H1 (cell line): ENCODE data around the gene ICAM3. TPM values are rescaled to one million over a fixed set of nuclear protein-coding genes. Genes with fewer than 3 reads are reported as not detected.

ENCODE experiments used
- BCL11A ChIP-seq, 2 experiments: IDR thresholded peaks; one replicate each; pipeline ENCODE4 v1.6.1; 2011; ENCODE audit warnings: low read depth in 2 of 2, low read length in 2 of 2, mild to moderate bottlenecking in 2 of 2
- CBX5 ChIP-seq: fragments of 300-800, 300-1000 bp; sonication (generic); IDR thresholded peaks from 2 replicates; pipeline ENCODE4 v1.7.1; 2016; ENCODE audit warnings: antibody characterized with exemption, low read length, low read depth
- CHD1 ChIP-seq: IDR thresholded peaks from 2 replicates; pipeline ENCODE4 v1.6.1; 2012; ENCODE audit warnings: low read depth, low read length, improper control_type of control experiment
- CTBP2 ChIP-seq: IDR thresholded peaks from 2 replicates; pipeline ENCODE4 v1.7.0; 2011; ENCODE audit warnings: borderline replicate concordance, mild to moderate bottlenecking, moderate library complexity, mixed read lengths, low read length; ENCODE audit not compliant: insufficient read depth, insufficient read length
- EP300 ChIP-seq, 2 experiments: IDR thresholded peaks; 1 replicate in 1 of 2; 2 replicates in 1 of 2; pipeline ENCODE4 v1.6.1; 2011 to 2012; ENCODE audit warnings: low read depth in 2 of 2, low read length in 2 of 2, mild to moderate bottlenecking in 2 of 2, borderline replicate concordance in 1 of 2, inconsistent platforms in 1 of 2, moderate library complexity in 1 of 2
- GABPA ChIP-seq: IDR thresholded peaks from 2 replicates; pipeline ENCODE4 v1.6.1; 2011; ENCODE audit warnings: mild to moderate bottlenecking, low read length, moderate library complexity, borderline replicate concordance; ENCODE audit not compliant: insufficient read depth
- GTF2F1 ChIP-seq: IDR thresholded peaks from 2 replicates; pipeline ENCODE4 v1.6.1; 2012; ENCODE audit warnings: low read depth, low read length, improper control_type of control experiment, borderline replicate concordance
- KDM4A ChIP-seq: IDR thresholded peaks from one replicate; pipeline ENCODE4 v1.7.1; 2012; ENCODE audit warnings: low read depth, mild to moderate bottlenecking, moderate library complexity, low read length, inconsistent platforms; ENCODE audit not compliant: severe bottlenecking
- POLR2AphosphoS5 ChIP-seq: IDR thresholded peaks from 2 replicates; pipeline ENCODE4 v1.6.1; 2011; ENCODE audit warnings: low read depth, low read length
- SIN3A ChIP-seq, 2 experiments: IDR thresholded peaks in 1 of 2; conservative IDR thresholded peaks in 1 of 2; 2 replicates each; pipeline ENCODE4 v1.6.1; 2011 to 2012; ENCODE audit warnings: low read length in 2 of 2, improper control_type of control experiment in 1 of 2, low read depth in 1 of 2, mild to moderate bottlenecking in 1 of 2
- SP1 ChIP-seq: IDR thresholded peaks from 2 replicates; pipeline ENCODE4 v1.6.1; 2011; ENCODE audit warnings: low read depth, low read length
- SP2 ChIP-seq: IDR thresholded peaks from 2 replicates; pipeline ENCODE4 v1.6.1; 2012; ENCODE audit warnings: mild to moderate bottlenecking, low read length, inconsistent platforms
- SP4 ChIP-seq: IDR thresholded peaks from 2 replicates; pipeline ENCODE4 v1.6.1; 2012; ENCODE audit warnings: low read length, inconsistent platforms
- TBP ChIP-seq: IDR thresholded peaks from 2 replicates; pipeline ENCODE4 v1.6.1; 2011; ENCODE audit warnings: low read depth, low read length, improper control_type of control experiment
- TEAD4 ChIP-seq: IDR thresholded peaks from 2 replicates; pipeline ENCODE4 v1.6.1; 2012; ENCODE audit warnings: low read depth, low read length, inconsistent platforms, mixed read lengths
- YY1 ChIP-seq: IDR thresholded peaks from 2 replicates; pipeline ENCODE4 v1.6.1; 2011; ENCODE audit warnings: low read depth, mild to moderate bottlenecking, low read length
- polyA plus RNA-seq, 7 experiments: library from polyadenylated mRNA; depleted of rRNA in 3 of 7; stranded (reverse) in 5 of 7; unstranded in 2 of 7; fragments of >200 nt in 5 of 7; fragments of 200-250 nt in 2 of 7; gene quantifications; 1 replicate in 5 of 7; 2 replicates in 1 of 7; 4 replicates in 1 of 7; pipeline versions ENCODE4 v1.2.1 to v1.2.3, GENCODE V29; 2011 to 2013; ENCODE audit warnings: missing spikeins in 2 of 7, mixed read lengths in 2 of 7
- total RNA-seq: library from RNA; stranded (reverse); fragmentation: NEBNext Ultra II Directional; extraction: Animal tissue kit (Norgen Biotek cat#: 25700); gene quantifications from 2 replicates; pipeline ENCODE4 v1.2.1, GENCODE V29; 2021
- TF ChIP-seq, protein P1 (sequence below), 3 experiments: IDR thresholded peaks; 1 replicate in 2 of 3; 2 replicates in 1 of 3; pipeline versions ENCODE4 v1.5.1 to v1.6.1; 2011; ENCODE audit warnings: low read length in 3 of 3, mild to moderate bottlenecking in 3 of 3, inconsistent platforms in 2 of 3, low read depth in 1 of 3, moderate library complexity in 1 of 3; ENCODE audit not compliant: insufficient read depth in 1 of 3; ENCODE audit errors: control extremely low read depth in 1 of 3
- TF ChIP-seq, protein P2 (sequence below): IDR thresholded peaks from 2 replicates; pipeline ENCODE4 v1.6.1; 2012; ENCODE audit warnings: inconsistent platforms

ICAM3 gene
- total and polyA plus RNA-seq, 2 of the 8 experiments (the other 6 are each of a cell fraction or from before 2014, with no cell fraction given): 15.4 to 16.5 TPM

DNA sequence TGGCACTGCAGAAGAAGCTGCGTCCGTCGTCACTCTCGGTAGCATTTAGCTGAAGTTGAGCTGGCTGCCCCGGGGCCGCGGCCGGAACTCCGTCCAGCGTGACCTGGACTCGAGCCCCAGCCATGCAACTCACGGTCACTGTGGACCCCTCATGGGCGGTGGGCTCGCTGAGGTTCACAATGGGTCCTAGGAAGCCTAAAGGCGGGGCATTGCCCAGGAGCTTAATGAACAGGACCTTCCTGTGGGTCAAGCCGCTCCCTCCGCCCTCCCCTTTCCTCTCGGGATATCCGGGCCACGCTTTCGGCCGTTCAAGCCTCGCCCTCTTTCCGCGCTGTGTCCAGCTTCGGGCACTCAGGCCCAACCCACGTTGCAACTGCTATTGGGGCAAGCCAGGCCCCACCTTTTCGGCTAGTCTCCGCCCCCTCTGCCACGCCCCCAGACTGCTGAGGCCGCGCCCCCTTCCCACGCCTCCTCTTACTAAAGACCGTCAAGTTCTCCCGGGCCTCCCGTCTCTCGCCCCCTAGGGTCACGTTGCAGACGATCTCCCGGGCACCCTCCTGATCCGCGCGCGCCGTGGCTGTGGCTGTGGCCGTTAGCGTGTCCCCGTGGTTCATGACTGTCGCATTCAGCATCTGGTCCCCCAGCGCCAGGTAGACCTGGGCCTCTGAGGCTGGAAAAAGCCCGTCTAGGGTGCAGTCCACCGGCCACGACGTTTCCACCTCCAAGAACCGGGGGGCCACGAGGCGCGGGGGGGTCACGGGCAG is 4.7 kb downstream of the ICAM3 start (continued):
- TF ChIP-seq, protein P1, sequence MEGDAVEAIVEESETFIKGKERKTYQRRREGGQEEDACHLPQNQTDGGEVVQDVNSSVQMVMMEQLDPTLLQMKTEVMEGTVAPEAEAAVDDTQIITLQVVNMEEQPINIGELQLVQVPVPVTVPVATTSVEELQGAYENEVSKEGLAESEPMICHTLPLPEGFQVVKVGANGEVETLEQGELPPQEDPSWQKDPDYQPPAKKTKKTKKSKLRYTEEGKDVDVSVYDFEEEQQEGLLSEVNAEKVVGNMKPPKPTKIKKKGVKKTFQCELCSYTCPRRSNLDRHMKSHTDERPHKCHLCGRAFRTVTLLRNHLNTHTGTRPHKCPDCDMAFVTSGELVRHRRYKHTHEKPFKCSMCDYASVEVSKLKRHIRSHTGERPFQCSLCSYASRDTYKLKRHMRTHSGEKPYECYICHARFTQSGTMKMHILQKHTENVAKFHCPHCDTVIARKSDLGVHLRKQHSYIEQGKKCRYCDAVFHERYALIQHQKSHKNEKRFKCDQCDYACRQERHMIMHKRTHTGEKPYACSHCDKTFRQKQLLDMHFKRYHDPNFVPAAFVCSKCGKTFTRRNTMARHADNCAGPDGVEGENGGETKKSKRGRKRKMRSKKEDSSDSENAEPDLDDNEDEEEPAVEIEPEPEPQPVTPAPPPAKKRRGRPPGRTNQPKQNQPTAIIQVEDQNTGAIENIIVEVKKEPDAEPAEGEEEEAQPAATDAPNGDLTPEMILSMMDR (IDR thresholded peaks at IDR 0.05; ENCODE audit: control extremely low read depth in 1 of 3, insufficient read depth in 1 of 3, low read depth in 1 of 3, low read length in 3 of 3): 0 out of 4 replicates have a peak, but pooled peaks of 1 of the 3 experiments have one; percentile 10
- TF ChIP-seq TEAD4 (no peak), POLR2AphosphoS5 (no peak), KDM4A (peak; percentile 52), CTBP2 (no peak), SP1 (peak; percentile 41; the same call in 1 of the 2 replicates), BCL11A (IDR thresholded peaks at IDR 0.05; ENCODE audit: low read depth in 2 of 2, low read length in 2 of 2) (no peak), GTF2F1 (no peak), YY1 (no peak), SIN3A (conservative IDR thresholded peaks at IDR 0.05 in 1 of 2, IDR thresholded peaks at IDR 0.05 in 1 of 2; ENCODE audit: low read depth in 1 of 2, low read length in 2 of 2) (0 out of 4 replicates have a peak, but pooled peaks of 1 of the 2 experiments have one; percentile 62), TBP (no peak), CBX5 (no peak), EP300 (IDR thresholded peaks at IDR 0.05; ENCODE audit: borderline replicate concordance in 1 of 2, low read depth in 2 of 2, low read length in 2 of 2) (no peak), SP2 (no peak), CHD1 (no peak), GABPA (no peak), SP4 (no peak)
- TF ChIP-seq, protein P2, sequence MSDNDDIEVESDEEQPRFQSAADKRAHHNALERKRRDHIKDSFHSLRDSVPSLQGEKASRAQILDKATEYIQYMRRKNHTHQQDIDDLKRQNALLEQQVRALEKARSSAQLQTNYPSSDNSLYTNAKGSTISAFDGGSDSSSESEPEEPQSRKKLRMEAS: no peak; the same call in 1 of the 2 replicates
